Activated naive CD8-positive, alpha-beta T cell treated with anti-CD3 and anti-CD28 coated beads for 36 hours (primary cell): ENCODE measurements around the gene CES2. TPM values are rescaled to one million over a fixed set of nuclear protein-coding genes. Genes with fewer than 3 reads are reported as not detected.
"Not testable (repeated sequence)": the region's sequence is repeated elsewhere in the genome, so short reads cannot be mapped to it uniquely, and the experiment has no call there.

ENCODE experiments used
- DNase-seq: peaks from one replicate; pipeline ENCODE4 v3.0.0; 2021
- H3K27ac Mint-ChIP-seq: one replicate; pipeline ENCODE4 v1.8.0; 2022; ENCODE audit warnings: mild to moderate bottlenecking, moderate library complexity, mixed read lengths
- H3K27me3 Mint-ChIP-seq: one replicate; pipeline ENCODE4 v1.8.0; 2022; ENCODE audit warnings: mild to moderate bottlenecking, mixed read lengths
- H3K36me3 Mint-ChIP-seq: one replicate; pipeline ENCODE4 v1.8.0; 2021; ENCODE audit warnings: mild to moderate bottlenecking, mixed read lengths
- H3K4me1 Mint-ChIP-seq: one replicate; pipeline ENCODE4 v1.8.0; 2021; ENCODE audit warnings: mixed read lengths
- H3K4me3 Mint-ChIP-seq: one replicate; pipeline ENCODE4 v1.8.0; 2022; ENCODE audit warnings: mild to moderate bottlenecking, moderate library complexity, mixed read lengths
- H3K9me3 Mint-ChIP-seq: one replicate; pipeline ENCODE4 v1.8.0; 2022; ENCODE audit warnings: mixed read lengths
- total RNA-seq, 2 experiments: library from RNA; stranded (reverse); gene quantifications; one replicate each; pipeline ENCODE4 v1.2.3, GENCODE V29; 2021

Gene CES2
- total RNA-seq, 2 experiments from 2014 or later, result 23.3 to 24.9 TPM

DNA sequence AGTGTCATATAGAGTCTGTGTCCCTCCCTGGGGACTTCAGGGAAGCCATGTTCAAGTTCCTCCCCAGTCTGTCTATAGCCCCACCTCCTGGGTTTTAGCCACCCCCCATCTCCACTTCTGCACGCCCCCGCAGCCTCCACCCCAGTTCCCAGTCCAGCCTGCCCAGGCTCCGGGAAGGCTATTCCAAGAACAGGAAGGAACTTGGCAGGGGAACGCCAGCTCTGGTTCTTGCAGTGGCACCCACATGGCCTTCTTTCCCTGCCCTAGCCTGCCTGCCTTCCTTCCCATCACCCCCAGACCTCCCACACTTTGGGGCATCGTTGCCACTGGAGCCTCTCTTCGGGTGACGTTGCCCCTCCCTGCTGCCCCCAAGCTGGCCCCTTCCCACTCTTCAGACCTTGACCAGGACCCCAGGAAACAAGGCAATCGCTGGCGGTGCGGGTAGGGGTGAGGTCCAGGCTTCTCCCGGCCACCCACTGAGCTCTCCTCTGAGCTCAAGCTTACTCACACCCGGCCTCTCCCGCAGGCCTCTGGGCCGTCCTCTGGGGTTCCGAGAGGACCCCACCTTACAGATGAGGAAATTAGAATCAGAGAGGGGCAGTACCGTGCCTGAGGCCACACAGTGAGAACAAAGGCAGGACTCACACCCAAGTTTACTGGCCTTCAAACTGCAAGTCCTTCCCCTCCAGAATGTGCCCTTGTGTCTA lies 43.8 kb downstream of the CES2 start:
- DNase-seq, result no peak
- Mint-ChIP-seq H3K27ac (no peak overlapping the region), H3K36me3 (peaks cover 1% of the 10 kb centered on the region), H3K4me1 (peaks cover 45% of the 10 kb centered on the region), H3K4me3 (no peak overlapping the region), H3K27me3 (peaks cover 15% of the 10 kb centered on the region), H3K9me3 (no peaks in the 10 kb centered on the region)

DNA sequence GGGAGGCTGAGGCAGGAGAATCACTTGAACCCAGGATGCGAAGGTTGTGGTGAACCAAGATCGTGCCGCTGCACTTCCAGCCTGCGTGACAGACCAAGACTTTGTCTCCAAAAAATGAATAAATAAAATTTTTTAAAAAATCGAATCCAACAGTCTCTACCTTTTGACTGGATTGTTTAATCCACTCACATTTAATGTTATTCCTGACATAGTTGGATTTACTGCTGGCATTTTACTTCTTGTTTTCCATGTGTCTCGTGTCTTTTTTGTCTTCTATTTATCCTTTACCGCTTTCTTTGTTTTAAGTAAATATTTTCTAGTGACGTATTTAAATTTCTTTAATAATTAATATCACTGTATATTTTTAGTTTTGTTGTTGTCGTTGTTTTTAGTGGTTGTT lies 47.7 kb downstream of the CES2 start:
- Mint-ChIP-seq H3K27me3 (peaks cover 5% of the 10 kb centered on the region), H3K4me1 (peaks cover 49% of the 10 kb centered on the region), H3K36me3 (peaks cover 8% of the 10 kb centered on the region), H3K9me3 (no peaks in the 10 kb centered on the region), H3K27ac (peak overlapping the region; percentile 98), H3K4me3 (no peak overlapping the region)
- DNase-seq, result no peak

DNA sequence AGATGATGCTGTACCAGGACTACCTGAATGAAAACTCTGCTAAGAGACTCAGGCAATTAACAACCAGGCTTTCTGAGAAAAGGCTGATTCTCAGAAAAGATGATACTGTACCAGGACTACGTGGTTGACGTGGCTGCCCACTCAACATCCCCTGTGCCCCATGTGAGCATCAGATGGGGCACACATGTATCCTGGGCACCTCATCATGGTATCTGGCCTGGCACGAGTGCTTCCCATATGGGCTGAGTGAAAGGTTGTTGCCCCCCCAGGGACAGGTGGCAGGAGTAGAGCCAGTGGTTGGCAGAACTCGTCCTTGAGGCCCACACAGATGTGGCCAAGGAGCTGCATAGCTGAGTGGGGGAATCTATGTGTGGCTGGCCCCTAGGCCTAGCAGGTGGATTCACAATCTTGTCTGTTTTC lies 49.6 kb downstream of the CES2 start:
- Mint-ChIP-seq H3K4me3 (no peak overlapping the region), H3K36me3 (peaks cover 8% of the 10 kb centered on the region), H3K27ac (peak overlapping the region; percentile 98), H3K27me3 (peaks cover 5% of the 10 kb centered on the region), H3K9me3 (no peaks in the 10 kb centered on the region), H3K4me1 (peaks cover 39% of the 10 kb centered on the region)
- peak; percentile 73 for DNase-seq

DNA sequence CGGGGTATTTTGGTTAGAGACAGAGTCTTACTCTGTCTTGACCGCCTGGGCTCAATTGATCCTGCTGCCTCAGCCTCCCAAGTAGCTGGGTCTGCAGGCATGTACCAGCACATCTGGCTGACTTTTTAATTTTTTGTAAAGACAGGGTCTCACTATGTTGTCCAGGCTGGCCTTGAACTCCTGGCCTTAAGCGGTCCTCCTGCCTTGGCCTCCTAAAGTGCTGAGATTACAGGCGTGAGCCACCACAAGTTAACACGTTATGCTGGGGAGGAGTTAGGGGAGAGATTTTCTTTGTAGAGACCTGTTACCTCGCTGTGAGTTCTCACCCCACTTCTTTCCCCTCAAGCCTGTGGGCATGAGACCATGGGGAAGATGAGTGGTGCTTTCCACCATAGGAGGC lies 51.2 kb downstream of the CES2 start:
- Mint-ChIP-seq H3K36me3 (peaks cover 8% of the 10 kb centered on the region), H3K27ac (peak overlapping the region; percentile 54), H3K4me3 (no peak overlapping the region), H3K9me3 (no peaks in the 10 kb centered on the region), H3K27me3 (peaks cover 5% of the 10 kb centered on the region), H3K4me1 (peaks cover 34% of the 10 kb centered on the region)
- DNase-seq, result no peak

DNA sequence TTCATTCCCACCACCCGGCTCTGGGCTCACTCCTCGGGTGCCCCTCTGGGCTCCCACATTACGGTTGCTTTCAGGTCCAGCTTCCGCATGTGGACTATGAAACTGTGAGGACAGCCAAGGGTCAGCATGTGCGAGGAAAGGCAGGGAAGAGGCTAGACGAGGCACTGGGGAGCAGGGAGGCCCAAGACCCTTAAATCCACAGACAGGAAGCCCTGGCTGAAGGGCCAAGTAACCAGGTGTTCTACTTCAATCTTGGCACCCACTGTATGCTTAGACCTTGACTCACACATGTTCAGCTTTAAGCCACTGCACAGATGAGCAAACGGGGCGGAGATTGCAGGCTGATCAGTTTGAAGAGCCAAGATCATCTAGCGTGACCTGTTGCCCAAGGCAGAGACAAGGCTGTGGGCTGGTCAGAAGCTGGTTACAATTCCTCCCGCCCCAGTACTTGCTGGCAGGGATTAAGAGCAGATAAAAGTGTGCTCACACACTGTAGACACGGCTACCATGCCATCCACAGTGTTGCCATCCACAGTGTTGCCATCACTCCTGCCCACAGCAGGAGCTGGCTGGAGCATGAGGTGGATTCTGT lies 53.0 kb downstream of the CES2 start, which contains the start of gene CES4A:
Gene CES4A, plus strand, starts transcription at position 393 of the 592 bp plus-strand sequence. Its CDS starts 184 bp downstream, at position 577.
- DNase-seq, result no peak
- no peak within 1 kb of the TSS for H3K4me3 Mint-ChIP-seq
- H3K36me3 Mint-ChIP-seq, result peaks cover 8% of the 10 kb centered on the region
- H3K27ac Mint-ChIP-seq, result no peak within 1 kb of the TSS
- peaks cover 3% of the 10 kb centered on the region for H3K27me3 Mint-ChIP-seq
- H3K9me3 Mint-ChIP-seq, result no peaks in the 10 kb centered on the region
- peaks cover 29% of the 10 kb centered on the region for H3K4me1 Mint-ChIP-seq

DNA sequence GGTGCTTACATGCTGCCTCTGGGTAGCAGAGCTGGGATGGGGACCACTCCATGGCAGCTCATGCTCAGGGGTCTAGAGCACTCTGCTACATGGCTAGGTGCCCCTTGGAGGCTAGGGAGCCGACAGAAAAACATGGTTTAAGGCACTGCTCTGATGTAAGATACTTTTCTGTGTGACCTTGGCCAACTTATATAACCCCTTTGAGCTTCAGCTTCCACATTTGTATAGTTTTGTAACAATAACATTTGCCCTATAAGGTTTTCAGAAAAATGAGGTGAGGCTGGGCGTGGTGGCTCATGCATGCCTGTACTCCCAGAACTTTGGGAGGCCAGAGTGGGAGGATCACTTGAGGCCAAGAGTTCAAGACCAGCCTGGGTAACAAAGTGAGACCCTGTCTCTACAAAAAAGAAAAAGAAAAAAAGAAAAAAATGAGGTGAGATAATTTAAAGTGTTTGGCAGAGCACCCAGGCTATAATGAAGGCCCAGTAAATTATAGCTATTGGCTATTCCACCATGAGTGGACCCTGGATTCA lies 56.3 kb downstream of the CES2 start:
- peaks cover 3% of the 10 kb centered on the region for H3K36me3 Mint-ChIP-seq
- no peak for DNase-seq
- peaks cover 3% of the 10 kb centered on the region for H3K27me3 Mint-ChIP-seq
- H3K9me3 Mint-ChIP-seq, result no peaks in the 10 kb centered on the region
- H3K27ac Mint-ChIP-seq, result no peak overlapping the region
- H3K4me1 Mint-ChIP-seq, result peaks cover 4% of the 10 kb centered on the region
- H3K4me3 Mint-ChIP-seq, result no peak overlapping the region

DNA sequence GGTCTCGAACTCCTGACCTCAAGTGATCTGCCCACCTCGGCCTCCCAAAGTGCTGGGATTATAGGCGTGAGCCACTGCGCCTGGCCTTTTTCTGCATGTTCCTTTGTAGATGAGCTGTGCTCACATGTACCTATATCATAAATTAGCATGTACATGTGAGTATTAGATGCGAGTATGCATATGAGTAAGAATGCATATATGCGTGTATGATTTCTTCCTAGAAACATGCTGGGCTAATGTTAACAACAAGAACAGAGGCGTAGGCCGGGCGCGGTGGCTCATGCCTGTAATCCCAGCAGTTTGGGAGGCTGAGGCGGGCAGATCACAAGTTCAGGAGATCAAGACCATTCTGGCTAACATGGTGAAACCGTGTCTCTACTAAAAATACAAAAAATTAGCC lies 58.2 kb downstream of the CES2 start:
- not testable (repeated sequence) for DNase-seq, H3K4me1 Mint-ChIP-seq, H3K36me3 Mint-ChIP-seq, H3K9me3 Mint-ChIP-seq, H3K27ac Mint-ChIP-seq, H3K4me3 Mint-ChIP-seq, H3K27me3 Mint-ChIP-seq

Other genes with a start within 250 kb of the CES2 start
- gene CMTM4, start 238.8 kb upstream of the CES2 start, total RNA-seq, result 1 to 10 TPM; 2.4 to 2.8 TPM
- 10 to 100 TPM; 38.8 to 41.1 TPM for gene DYNC1LI2, start 183.9 kb upstream of the CES2 start, total RNA-seq
- gene TERB1, start 133.9 kb upstream of the CES2 start, total RNA-seq, result not detected
- gene NAE1, start 104.5 kb upstream of the CES2 start, total RNA-seq, result 100 to 1,000 TPM; 118 to 121 TPM
- not detected for gene CA7, start 91.1 kb upstream of the CES2 start, total RNA-seq
- 10 to 100 TPM; 25.5 to 25.9 TPM for gene PDP2, start 55.0 kb upstream of the CES2 start, total RNA-seq
- gene CDH16, start 16.6 kb upstream of the CES2 start, total RNA-seq, result not detected
- gene RRAD, start 10.0 kb upstream of the CES2 start, total RNA-seq, result under 1 TPM; 0.20 to 0.33 TPM
- gene CIAO2B, start 1.1 kb upstream of the CES2 start, total RNA-seq, result 100 to 1,000 TPM; 152 to 153 TPM
- gene CES3, start 25.8 kb downstream of the CES2 start, total RNA-seq, result under 1 TPM; 0.43 to 0.80 TPM
- 1 to 10 TPM; 3.5 to 4.6 TPM for gene CES4A, start 53.1 kb downstream of the CES2 start, total RNA-seq
- 100 to 1,000 TPM; 110 to 114 TPM for gene CBFB, start 93.6 kb downstream of the CES2 start, total RNA-seq
- 10 to 100 TPM; 13.8 to 14.9 TPM for gene PHAF1, start 174.4 kb downstream of the CES2 start, total RNA-seq
- gene B3GNT9, start 215.5 kb downstream of the CES2 start, total RNA-seq, result 1 to 10 TPM; 1.5 to 1.7 TPM
- 10 to 100 TPM; 15.3 to 16.0 TPM for gene TRADD, start 224.4 kb downstream of the CES2 start, total RNA-seq
- gene FBXL8, start 224.4 kb downstream of the CES2 start, total RNA-seq, result 1 to 10 TPM; 7.9 to 8.5 TPM
- 10 to 100 TPM in 1 of 2 experiments, 1 to 10 TPM in 1; 9.3 to 10.1 TPM for gene HSF4, start 229.2 kb downstream of the CES2 start, total RNA-seq
- gene NOL3, start 235.0 kb downstream of the CES2 start, total RNA-seq, result 1 to 10 TPM; 6.1 to 6.4 TPM
- gene MATCAP1, start 248.4 kb downstream of the CES2 start, total RNA-seq, result 10 to 100 TPM; 15.8 to 16.7 TPM